IPS DF 4.7 (cell line): ENCODE measurements around the gene MTIF3.

Experiments used
- DNase-seq: peaks from one replicate; pipeline ENCODE4 v3.0.0-alpha.2; 2013; ENCODE audit warnings: low spot score; ENCODE audit errors: extremely low read depth

The MTIF3 gene

DNA sequence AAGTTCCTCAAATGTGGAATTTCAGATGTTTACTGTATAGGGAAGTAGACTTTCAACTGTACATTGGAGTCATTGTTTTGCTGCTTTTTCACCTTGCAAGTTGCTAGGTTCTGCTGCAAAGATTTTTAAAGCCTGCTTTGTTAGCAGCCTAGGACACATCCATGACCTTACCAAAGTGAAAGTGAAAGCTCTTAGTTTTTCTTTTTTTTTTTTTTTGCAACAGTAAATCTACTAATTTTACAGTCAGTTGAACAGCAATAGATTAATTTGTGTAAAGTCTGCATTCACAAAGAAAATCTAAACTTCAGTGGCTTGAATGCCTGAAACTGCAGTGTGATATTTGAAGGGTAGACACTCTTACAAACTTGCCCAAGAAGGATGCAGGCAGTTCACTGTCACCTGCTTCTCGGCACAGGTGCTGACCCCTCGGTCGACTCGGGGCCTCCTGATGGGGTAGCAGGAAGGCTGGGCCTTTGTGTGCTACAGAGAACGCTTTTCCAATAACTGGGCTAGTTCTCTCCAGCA, 5.0 kb upstream of the MTIF3 start:
- DNase-seq: no peak

DNA sequence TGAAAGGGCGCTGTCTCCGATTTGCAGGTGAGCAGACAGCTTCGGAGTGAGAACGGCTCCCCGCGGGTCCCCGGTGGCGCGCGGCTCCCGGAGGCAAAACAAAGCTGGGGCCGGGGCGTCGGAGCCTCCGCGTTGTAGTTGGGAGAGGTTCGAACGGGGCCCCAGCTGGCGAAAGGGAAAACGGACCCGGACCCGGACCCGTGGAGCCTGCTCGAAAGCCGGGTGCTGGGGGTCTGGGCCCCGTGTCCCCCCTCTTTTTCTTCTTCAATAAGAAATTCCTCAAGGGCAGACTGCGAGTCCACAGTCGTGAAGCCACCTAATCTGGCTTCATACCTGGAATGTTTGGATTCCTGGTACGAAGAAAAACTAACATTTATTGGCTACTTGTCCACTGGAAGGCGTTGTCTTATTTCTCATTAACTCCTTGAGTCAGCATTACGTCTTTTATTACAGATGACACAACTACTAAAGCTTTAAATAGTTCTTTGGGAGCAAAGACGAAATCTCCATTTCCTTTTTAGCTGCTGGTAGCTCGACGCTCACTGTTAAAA, 632 bp upstream of the MTIF3 start:
- DNase-seq: no peak

GRCh38 chr13:27449081-27449603, 1.2 kb downstream of the MTIF3 start:
- DNase-seq: no peak

- no peak for DNase-seq
Observed at GRCh38 chr13:27448308-27448707, 2.1 kb downstream of the MTIF3 start.

DNA sequence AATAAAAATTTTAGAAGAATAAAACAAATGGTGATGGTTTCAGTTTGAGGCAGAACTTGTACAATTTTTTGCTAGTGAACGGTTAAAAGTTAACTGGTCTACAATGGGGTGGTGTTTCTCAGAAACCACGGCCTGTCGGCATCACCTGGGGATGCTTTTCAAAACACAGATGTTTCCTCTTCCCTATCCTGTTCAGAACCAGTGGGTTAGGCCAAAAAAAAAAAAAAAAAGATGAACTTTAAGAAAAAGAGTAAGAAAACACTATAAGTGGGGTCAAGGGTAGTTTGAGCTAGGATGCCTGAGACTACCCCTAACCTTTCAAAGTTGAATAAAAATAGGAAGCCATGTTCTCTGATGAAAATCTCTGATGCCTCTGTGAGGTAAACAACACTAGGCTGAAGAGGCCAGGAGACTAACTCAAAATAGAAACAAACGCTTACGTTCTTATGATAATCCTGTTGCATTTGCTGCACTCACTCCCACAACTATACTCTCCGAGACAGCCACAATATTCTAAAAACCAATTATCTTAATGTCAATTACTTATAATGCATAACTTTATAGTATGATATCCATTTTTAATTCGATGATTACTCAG, 3.3 kb downstream of the MTIF3 start:
- no peak for DNase-seq

DNA sequence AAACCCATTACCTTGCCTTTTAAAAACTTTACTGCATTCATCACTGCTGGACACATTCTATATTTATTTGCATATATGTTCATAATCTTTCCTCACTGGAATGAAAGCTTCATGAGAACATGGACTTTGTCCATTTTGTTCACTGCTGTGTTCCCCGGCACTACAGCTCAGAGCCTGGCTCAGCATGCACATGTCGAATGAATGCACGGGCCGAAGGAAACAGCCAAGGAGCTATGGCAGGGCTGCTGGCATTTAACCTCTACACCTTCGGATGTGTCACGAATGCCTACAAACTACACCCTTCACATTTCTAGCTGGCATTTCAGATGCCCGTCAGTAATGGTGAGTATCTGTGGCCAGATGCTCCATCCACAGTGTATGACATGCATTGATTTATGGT, 7.6 kb downstream of the MTIF3 start:
- no peak for DNase-seq

DNA sequence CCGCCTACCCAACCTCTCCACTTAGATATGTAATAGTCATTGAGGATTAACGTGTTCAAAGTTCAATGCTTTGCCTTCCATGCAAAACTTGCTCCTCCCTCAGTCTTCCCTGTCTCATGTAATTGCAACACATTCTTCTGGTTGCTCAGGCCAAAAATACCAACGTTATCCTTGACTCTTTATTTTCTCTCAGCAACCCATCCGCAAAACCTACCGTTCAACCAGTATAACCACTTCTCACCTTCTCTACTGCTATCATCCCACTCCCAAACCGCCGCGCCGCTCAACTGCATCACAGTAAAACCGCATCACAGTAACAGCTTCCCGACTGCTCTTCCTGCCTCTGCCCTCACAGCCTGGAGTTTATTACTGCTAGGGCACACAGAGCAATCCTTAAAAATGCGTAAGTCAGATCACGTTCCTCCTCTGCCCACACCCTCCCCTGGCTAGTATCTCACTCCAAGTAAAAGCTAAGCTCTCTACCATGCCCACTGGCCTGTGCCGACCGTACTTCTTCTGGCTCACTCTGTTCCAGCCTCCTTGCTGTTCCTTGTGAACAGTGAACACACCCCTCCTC, 8.2 kb downstream of the MTIF3 start:
- no peak for DNase-seq

DNA sequence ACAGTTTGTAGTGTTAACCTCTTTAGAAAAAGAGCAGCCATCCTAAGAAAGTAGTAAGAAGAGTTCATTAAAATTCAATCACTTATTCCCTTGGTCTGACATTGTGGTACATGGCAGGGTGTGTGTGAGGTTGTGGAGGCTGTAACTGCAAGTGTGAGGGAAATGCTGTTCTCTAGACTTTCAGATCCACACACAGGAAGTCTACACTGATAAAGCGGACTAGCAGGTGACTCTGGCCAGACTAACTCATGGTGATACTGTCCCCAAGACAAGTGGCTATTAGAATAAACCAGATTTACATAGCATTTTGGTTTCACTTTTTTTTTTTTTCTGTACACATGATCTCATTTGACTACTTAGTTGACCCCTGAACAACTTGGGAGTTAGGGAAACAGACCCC, 10.0 kb downstream of the MTIF3 start:
- DNase-seq: no peak

DNA sequence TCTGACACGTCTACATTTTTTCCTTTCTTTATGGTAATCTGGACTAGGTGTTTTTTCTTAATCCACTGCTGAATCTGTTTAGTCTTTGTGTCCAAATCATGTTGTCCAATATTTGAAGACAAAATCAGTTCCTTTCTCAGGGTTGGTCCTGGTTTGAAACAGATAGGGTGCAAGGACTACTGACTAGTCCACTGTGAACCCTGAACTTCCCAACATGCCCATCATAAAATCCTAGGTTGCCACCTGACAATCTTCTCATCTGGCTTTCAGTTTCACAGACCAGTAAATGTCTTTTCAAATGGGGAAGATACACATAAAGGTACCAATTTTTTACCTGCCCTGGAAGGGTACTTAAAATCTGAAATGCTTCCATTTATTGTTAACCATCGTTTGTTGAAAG, 13.2 kb downstream of the MTIF3 start:
- DNase-seq: no peak

GRCh38 chr13:27432611-27433210, 17.7 kb downstream of the MTIF3 start:
- DNase-seq: no peak

DNA sequence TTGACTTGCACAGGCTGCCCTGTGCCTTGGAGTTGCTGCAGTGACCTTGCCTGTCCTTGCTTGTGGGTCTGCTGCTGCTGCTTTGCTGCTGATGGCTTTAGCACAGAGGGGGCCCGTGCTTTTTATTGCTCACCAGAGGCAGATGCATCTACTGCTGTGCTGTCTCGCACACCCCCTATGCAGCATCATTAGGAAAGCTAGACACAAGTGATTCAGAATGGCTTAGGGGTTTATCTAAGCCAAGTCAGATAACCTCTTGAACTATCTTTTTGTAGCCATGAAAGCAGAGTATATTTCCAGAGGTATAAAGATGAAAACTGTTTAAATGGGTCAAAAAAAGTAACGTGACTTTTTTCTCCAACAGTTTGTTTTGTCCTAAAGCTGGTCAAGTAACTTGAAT, 18.2 kb downstream of the MTIF3 start:
- DNase-seq: no peak

GRCh38 chr13:27428160-27428559, 22.2 kb downstream of the MTIF3 start:
- no peak for DNase-seq

GRCh38 chr13:27427641-27428040, 22.7 kb downstream of the MTIF3 start:
- no peak for DNase-seq

DNA sequence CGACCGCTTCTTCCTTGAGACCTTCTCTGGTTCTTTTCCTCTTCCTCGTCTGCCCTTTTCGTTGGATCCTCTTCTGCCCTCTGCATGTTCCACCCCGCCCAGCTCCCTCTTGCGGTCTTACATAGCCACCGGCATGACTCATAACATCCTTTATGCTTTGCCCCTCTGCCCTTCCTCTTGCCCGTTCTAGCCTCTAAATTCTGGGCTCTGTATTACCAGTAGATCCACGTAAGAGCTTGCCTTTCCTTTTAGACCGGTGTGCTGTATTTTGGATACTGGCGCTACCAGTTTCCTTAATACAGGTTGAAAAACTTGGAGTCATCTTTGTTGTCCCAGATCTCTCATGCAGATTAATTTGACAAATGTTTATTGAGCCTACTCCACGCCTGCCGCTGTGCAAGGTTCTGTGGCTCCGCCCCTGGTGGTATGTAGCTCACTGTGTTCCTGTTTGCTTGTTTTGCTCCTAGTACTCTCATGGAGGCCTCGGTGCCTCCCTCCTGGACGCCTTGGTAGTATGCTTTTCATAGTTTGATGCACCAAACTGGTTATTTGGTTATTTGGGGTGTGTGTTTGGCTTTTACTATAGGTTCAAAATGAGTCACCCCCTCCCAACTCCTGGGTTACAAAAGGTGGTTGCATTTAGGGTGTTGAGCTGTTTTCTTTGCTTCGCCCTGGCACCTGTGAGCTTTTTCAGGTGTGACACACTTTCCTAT, 24.3 kb downstream of the MTIF3 start:
- DNase-seq: no peak

GRCh38 chr13:27425158-27425917, 25.0 kb downstream of the MTIF3 start:
- DNase-seq: no peak

GRCh38 chr13:27424246-27425157, 25.9 kb downstream of the MTIF3 start, which contains the start of gene GTF3A:
Gene GTF3A, plus strand, starts transcription at chr13:27424619.
- no peak for DNase-seq

GRCh38 chr13:27423333-27423732, 27.0 kb downstream of the MTIF3 start:
- no peak for DNase-seq

GRCh38 chr13:27421101-27421871, 29.1 kb downstream of the MTIF3 start:
- DNase-seq: no peak

DNA sequence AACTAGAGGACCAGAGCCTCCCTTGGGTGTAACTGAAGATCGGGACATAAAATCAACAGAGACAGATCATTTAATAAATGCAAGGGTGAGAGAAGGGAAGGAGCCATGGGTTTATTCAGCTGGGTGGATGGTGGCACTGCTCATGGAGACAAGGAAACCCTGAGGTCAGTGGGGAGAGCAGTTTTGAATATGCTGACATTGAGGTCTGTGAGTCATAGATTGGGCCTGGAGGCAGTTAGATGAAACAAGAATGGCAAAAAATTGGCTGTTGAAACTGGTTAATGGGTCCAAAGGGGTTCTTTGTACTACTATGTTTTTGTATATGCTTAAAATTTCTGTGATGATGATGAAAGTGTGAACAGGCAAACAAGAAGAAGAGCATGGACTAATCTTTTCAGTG, 31.0 kb downstream of the MTIF3 start:
- no peak for DNase-seq
